Gastroesophageal sphincter (tissue), 4 donors: ENCODE results near the gene ACP7. TPM values are rescaled to one million over a fixed set of nuclear protein-coding genes. Genes with fewer than 3 reads are reported as not detected.
A peak's percentile ranks its signal among the peaks of the same experiment; 100 is the strongest.

ENCODE experiments used
- ATAC-seq: fragments of 150-250 bp; one replicate; pipeline ENCODE4 v1.9.1; 2016; ENCODE audit warnings: mild to moderate bottlenecking, moderate library complexity
- H3K27ac ChIP-seq, 4 donors: fragments of 200-600 bp; sonication (generic) in 3 of 4; 1 replicate in 3 of 4; 2 replicates in 1 of 4; pipeline ENCODE4 v1.5.1; 2016 to 2019
- H3K27me3 ChIP-seq: fragments of 200-600 bp; sonication (generic); one replicate; pipeline ENCODE4 v1.5.1; 2019
- H3K36me3 ChIP-seq, 2 donors: fragments of 200-600 bp; sonication (generic); one replicate each; pipeline ENCODE4 v1.5.1; 2019; ENCODE audit warnings: control low read depth in 1 of 2
- H3K4me1 ChIP-seq, 3 donors: fragments of 200-600 bp; sonication (generic); 1 replicate in 2 of 3; 2 replicates in 1 of 3; pipeline ENCODE4 v1.5.1; 2016 to 2019; ENCODE audit warnings: control low read depth in 2 of 3
- H3K4me3 ChIP-seq, 2 donors: fragments of 200-600 bp; sonication (generic); one replicate each; pipeline ENCODE4 v1.5.1; 2019; ENCODE audit warnings: mild to moderate bottlenecking in 1 of 2, moderate library complexity in 1 of 2
- H3K9me3 ChIP-seq, 3 donors: fragments of 200-600 bp; sonication (generic); one replicate each; pipeline ENCODE4 v1.5.1; 2017 to 2019; ENCODE audit warnings: control low read depth in 2 of 3
- EP300 ChIP-seq: sonication (generic); formaldehyde crosslinking; IDR thresholded peaks from one replicate; pipeline ENCODE4 v1.6.1; 2017; ENCODE audit warnings: antibody characterized with exemption, mild to moderate bottlenecking
- POLR2A ChIP-seq, 2 donors: fragments of 450-650 bp; IDR thresholded peaks; one replicate each; pipeline ENCODE4 v1.6.1; 2017; ENCODE audit warnings: antibody characterized with exemption in 2 of 2, mild to moderate bottlenecking in 2 of 2, moderate library complexity in 1 of 2
- POLR2AphosphoS5 ChIP-seq: sonication (generic); formaldehyde crosslinking; IDR thresholded peaks from one replicate; pipeline ENCODE4 v1.6.1; 2017; ENCODE audit warnings: antibody characterized with exemption
- WGBS, 2 donors: methylation state at CpG; one replicate each; pipeline ENCODE4 v1.1.5; 2018; ENCODE audit warnings: low coverage in 1 of 2; 5-methylcytosine and 5-hydroxymethylcytosine counted together
- total RNA-seq, 4 donors: library from RNA; depleted of rRNA; stranded (reverse); fragments of >200 nt; gene quantifications; one replicate each; pipeline ENCODE4 v1.1.0, GENCODE V29; 2016
- TF ChIP-seq, protein P1 (sequence below), 4 experiments: fragments of 200-600 bp in 2 of 4; fragments of 450-650 bp in 2 of 4; sonication (generic) in 1 of 4; IDR thresholded peaks; one replicate each; pipeline ENCODE4 v1.5.1; 2017 to 2019; ENCODE audit warnings: antibody characterized with exemption in 4 of 4, mild to moderate bottlenecking in 2 of 4, moderate library complexity in 2 of 4

Gene ACP7
- total RNA-seq, 4 donors from 2014 or later = 0.08 TPM; not detected in 3

DNA sequence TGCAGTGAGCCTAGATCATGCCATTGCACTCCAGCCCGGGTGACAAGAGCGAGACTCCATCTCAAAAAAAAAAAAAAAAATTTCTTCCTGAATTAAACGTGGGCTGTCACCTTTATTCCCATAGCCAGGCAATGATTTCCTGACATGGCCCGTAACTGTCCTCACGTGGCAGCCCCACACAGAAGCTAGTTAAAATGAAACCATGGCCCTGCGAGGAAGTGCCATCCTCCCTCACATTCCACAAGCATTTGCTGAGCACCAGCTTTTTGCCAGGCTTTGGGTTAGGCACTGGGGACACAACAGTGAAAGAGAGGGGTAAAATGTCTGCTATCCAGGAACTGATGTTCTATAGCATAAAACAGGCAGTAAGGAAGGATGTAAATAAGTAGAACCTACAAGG lies 38.7 kb upstream of the ACP7 start:
- WGBS, 2 donors = 60 to 82% methylated on average over 1 to 3 of the region's 6 CpGs
- ATAC-seq = no peak

DNA sequence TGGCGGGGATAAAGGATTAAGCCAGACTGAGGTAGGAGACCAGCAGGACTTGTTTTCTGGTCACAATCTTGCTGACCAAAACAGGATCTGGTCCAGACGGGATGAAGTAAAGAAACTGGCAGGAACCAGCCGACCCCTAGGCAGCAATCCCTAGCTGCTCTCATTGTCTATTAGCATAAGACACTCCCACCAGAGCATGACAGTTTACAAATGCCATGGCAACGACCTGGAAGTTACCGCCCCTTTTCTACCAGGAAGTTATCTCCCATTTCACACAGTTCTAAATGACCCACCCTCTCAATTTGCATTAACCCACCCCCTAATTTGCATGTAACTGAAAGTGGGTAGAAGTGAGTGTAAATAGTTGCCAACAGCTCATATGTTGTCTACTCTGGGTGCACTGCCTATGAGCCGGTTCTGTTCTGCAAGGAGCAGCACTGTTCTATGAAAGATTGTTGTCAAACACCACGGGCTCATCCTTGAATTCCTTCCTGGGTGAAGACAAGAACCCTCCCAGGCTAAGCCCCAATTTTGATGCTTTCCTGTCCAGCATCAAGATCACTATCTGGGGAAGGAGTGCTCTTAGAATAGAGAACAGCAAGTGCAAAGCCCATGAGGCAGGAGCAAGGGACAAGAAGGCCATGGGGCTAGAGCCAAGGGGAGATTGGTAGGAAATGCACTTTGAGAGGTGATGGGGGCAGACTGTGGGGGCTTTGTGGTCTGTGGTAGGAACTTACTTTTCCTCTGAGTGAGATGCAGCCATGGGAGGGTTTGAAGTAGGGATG lies 37.9 kb upstream of the ACP7 start:
- TF ChIP-seq, protein P1, sequence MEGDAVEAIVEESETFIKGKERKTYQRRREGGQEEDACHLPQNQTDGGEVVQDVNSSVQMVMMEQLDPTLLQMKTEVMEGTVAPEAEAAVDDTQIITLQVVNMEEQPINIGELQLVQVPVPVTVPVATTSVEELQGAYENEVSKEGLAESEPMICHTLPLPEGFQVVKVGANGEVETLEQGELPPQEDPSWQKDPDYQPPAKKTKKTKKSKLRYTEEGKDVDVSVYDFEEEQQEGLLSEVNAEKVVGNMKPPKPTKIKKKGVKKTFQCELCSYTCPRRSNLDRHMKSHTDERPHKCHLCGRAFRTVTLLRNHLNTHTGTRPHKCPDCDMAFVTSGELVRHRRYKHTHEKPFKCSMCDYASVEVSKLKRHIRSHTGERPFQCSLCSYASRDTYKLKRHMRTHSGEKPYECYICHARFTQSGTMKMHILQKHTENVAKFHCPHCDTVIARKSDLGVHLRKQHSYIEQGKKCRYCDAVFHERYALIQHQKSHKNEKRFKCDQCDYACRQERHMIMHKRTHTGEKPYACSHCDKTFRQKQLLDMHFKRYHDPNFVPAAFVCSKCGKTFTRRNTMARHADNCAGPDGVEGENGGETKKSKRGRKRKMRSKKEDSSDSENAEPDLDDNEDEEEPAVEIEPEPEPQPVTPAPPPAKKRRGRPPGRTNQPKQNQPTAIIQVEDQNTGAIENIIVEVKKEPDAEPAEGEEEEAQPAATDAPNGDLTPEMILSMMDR (IDR thresholded peaks at IDR 0.05) = no peak
- TF ChIP-seq EP300 = no peak
- no peak for TF ChIP-seq POLR2A (IDR thresholded peaks at IDR 0.05)
- no peak for TF ChIP-seq POLR2AphosphoS5

More for the DNA sequence above, 38.7 kb upstream of the ACP7 start:
- Histone ChIP-seq H3K4me1 (no peaks in the 10 kb centered on the region), H3K27ac (no peak overlapping the region), H3K9me3 (no peaks in the 10 kb centered on the region), H3K27me3 (peaks cover 15% of the 10 kb centered on the region), H3K36me3 (no peaks in the 10 kb centered on the region), H3K4me3 (no peak overlapping the region)
- TF ChIP-seq EP300 (no peak), POLR2AphosphoS5 (no peak), POLR2A (IDR thresholded peaks at IDR 0.05) (no peak)
- TF ChIP-seq, protein P1 (IDR thresholded peaks at IDR 0.05) = no peak

GRCh38 chr19:39047073-39047472 lies 37.1 kb upstream of the ACP7 start:
- H3K27me3 ChIP-seq = peaks cover 24% of the 10 kb centered on the region
- ATAC-seq = no peak
- no peaks in the 10 kb centered on the region for H3K36me3 ChIP-seq
- TF ChIP-seq POLR2A (IDR thresholded peaks at IDR 0.05) = no peak
- no peak for TF ChIP-seq EP300
- TF ChIP-seq, protein P1 (IDR thresholded peaks at IDR 0.05) = no peak
- TF ChIP-seq POLR2AphosphoS5 = no peak
- H3K27ac ChIP-seq = no peak overlapping the region
- 56% methylated on average over 2 of the region's 2 CpGs; no CpG with 5 or more reads in 1 of the 2 donors for WGBS, 2 donors
- no peaks in the 10 kb centered on the region for H3K9me3 ChIP-seq
- no peaks in the 10 kb centered on the region for H3K4me1 ChIP-seq
- H3K4me3 ChIP-seq = no peak overlapping the region

More for the DNA sequence above, 37.9 kb upstream of the ACP7 start:
- Histone ChIP-seq H3K9me3 (no peaks in the 10 kb centered on the region), H3K36me3 (no peaks in the 10 kb centered on the region), H3K27me3 (peaks cover 16% of the 10 kb centered on the region), H3K4me3 (no peak overlapping the region), H3K4me1 (no peaks in the 10 kb centered on the region), H3K27ac (no peak overlapping the region)
- 62 to 86% methylated on average over 5 to 7 of the region's 7 CpGs for WGBS, 2 donors
- no peak for ATAC-seq

DNA sequence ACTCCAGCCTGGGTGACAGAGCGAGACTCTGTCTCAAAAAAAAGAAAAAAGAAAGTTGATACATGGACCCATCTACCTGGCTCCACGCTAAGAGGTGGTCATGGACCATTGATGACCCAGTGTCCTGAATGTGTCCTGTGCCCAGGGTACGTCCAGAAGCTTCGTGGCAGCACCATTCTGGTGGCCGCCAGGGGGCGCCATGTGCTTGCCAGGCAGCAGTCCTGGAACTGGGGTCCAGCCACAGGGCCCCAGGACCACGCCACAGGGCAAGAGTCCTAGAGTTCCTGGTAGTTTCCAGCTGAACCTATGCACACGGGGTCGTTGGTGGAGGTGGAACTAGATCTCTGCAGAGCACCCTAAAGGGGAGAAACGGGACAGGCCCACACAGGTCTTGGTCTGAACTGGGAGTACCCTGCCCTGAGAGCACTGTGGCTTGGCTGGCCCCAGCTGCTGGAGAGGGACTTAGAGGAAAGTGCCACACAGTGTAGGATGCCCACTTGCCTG lies 31.9 kb upstream of the ACP7 start:
- H3K4me1 ChIP-seq = no peaks in the 10 kb centered on the region
- H3K27ac ChIP-seq = no peak overlapping the region
- peaks cover 0 to 8% (median 0%) of the 10 kb centered on the region in 3 donors for H3K9me3 ChIP-seq
- ATAC-seq = no peak
- peaks cover 21% of the 10 kb centered on the region for H3K27me3 ChIP-seq
- H3K36me3 ChIP-seq = no peaks in the 10 kb centered on the region
- no peak for TF ChIP-seq POLR2A (IDR thresholded peaks at IDR 0.05)
- TF ChIP-seq, protein P1 (IDR thresholded peaks at IDR 0.05) = peak in 3 of 4 experiments; percentile 23 to 74 (median 40)
- no peak overlapping the region for H3K4me3 ChIP-seq
- 3 to 34% methylated on average over 5 of the region's 10 CpGs for whole genome bisulfite sequencing, 2 donors

GRCh38 chr19:39052846-39053245 lies 31.3 kb upstream of the ACP7 start:
- TF ChIP-seq POLR2A (IDR thresholded peaks at IDR 0.05) (no peak), POLR2AphosphoS5 (no peak), EP300 (no peak)
- TF ChIP-seq, protein P1 (IDR thresholded peaks at IDR 0.05) = no peak
- WGBS, 2 donors = 68 to 81% methylated on average over 6 to 8 of the region's 9 CpGs
- ATAC-seq = no peak
- H3K4me3 ChIP-seq = no peak overlapping the region
- no peak overlapping the region for H3K27ac ChIP-seq
- no peaks in the 10 kb centered on the region for H3K4me1 ChIP-seq
- H3K9me3 ChIP-seq = peaks cover 0 to 8% (median 0%) of the 10 kb centered on the region in 3 donors
- H3K36me3 ChIP-seq = no peaks in the 10 kb centered on the region
- peaks cover 22% of the 10 kb centered on the region for H3K27me3 ChIP-seq
